NCI-H1092 (cell line): Measurements from ENCODE around the gene GRIP2.

ENCODE experiments used
- DNase-seq: peaks from one replicate; lab custom pipeline; 2025; lab: John Stamatoyannopoulos, UW

GRIP2 gene

DNA sequence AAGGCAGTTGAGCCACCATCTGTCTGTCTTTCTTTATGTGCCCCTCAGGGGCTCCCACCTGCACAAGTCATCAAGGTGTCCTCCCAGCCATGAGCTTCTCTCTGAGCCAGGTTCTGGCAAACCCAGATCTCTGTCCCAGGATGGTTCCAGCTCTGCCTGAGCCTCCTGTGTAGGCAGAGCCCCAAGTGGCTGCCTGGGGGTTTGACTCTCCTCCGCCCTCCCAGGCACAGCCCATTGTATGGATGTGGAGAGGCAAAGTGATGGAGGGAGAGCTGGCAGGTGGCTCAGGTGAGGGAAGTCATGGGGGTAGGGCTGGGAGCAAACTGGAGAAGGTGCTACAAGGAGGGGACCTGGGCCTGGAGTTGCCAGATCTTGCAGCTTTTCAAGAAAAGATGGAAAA is 56.9 kb downstream of the GRIP2 start:
- DNase-seq, result no peak

DNA sequence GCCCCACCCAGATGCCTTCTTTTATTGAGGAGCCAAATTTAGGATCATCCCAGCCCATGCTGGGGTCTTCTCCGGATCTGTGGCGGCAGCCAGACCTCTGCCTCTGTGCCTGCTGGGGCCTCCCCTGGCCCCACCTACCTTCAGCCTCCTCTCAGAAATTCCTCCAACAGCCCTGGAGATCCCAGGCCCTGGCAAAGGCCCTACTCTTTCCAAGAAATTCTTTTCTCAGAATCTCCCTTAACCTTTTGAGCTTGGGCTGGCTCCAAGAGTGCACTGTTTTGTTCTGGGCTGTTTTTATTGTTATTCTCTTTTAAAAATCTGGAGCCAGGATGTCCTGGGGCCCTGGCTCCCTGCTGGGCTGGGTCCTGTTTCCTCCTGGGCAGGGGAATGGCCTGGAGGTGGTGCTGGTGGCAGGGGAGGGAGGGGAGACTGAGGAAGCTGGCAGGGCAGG is 57.8 kb downstream of the GRIP2 start:
- DNase-seq, result no peak

DNA sequence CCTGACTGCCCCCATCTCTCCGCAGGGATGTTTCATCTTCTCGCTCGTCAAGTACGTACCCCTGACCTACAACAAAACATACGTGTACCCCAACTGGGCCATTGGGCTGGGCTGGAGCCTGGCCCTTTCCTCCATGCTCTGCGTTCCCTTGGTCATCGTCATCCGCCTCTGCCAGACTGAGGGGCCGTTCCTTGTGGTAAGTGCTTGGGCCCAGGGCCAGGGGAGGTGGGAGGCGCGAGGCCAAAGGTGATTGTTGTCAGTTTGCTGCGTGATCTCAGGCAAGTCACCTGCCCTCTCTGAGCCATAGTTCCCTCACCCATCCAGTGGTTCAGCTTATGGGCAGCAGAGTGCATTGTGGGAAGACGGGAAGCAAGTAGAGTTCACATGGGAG is 58.5 kb downstream of the GRIP2 start:
- no peak for DNase-seq

DNA sequence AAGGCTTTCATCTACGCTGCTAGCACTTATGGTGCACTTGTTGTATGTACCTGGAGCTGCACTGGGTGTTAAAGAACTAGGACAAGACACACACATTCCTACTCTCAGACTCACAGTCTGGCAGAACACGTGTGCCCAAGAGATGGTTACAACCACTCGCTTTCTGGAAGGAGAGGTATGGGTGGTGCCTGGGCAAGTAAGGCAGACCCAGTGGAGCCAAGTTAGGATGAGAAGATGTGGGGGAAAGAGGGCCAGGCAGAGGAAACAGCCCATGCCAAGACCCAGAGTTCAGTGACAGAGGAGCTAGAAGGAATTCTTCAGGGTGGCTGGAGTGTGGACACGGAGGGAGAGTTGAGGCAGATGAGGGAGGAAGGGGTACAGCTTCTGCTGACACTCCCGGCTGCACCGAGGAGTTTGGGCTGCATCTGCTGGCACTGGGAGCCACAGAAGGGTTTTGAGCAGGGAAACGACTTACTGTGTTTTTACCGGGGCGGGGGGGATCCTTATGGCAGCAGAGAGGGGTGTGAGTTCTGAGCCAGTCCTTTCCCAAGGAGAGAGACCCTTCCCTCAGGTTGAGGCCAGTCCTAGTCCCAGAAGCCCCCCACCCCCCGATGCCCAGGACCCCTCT is 59.0 kb downstream of the GRIP2 start:
- no peak for DNase-seq

DNA sequence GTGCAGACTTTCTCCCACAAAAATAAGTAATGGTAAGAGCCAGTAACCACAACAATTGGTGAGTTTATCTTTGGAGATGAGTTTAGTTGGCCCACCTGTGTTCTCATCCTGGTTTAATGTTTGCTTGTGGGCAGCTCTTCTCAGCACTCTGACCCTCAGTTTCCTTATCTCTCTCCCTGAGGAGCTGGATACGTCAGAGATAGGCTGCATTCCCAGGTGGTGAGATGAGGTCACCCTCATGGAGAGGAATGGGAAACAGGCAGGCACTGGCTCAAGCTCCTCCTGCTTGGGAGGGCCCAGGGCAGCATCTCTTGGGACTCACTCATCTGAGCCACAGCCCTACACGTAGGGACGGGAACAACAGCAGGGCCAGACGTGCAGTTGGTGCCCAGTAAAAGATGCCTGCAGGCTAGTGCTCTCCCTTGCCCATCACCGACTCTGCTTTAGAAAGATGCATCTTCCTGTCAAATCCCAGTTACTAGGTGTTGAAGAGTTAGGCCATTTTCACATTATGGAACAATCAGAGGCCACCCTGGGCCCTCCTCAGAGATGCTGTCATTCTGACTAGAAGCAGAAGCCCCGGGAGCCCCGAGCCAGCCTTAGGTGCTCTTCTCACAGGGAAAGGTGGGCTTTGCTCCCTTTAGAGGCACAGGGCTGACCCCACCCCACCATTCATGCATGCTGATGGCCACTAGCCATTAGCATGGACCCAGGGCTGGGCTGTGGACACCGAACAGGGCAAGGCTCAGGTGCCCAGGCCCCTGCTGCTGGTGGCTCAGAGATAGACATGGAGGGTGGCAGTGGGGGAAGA is 59.7 kb downstream of the GRIP2 start:
- no peak for DNase-seq

DNA sequence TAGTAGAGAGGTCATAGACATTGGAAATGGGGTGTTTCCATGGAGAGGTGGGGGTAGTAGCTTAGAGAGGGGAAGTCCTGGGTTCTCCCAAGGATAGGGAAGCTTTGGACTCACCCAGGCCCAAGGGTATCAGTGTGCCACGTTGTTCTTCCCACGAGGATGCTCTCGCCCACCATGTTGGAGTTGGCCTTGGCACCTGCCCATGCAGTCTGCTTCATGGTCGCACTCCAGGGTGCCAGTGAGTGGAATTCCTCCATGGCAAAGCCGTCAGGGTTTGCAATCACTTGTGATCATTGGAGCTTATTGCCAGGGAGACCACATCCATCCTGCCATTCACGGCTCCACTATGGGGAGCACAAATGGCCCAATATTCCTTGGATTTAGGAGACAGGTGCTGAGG is 60.6 kb downstream of the GRIP2 start:
- DNase-seq, result no peak

DNA sequence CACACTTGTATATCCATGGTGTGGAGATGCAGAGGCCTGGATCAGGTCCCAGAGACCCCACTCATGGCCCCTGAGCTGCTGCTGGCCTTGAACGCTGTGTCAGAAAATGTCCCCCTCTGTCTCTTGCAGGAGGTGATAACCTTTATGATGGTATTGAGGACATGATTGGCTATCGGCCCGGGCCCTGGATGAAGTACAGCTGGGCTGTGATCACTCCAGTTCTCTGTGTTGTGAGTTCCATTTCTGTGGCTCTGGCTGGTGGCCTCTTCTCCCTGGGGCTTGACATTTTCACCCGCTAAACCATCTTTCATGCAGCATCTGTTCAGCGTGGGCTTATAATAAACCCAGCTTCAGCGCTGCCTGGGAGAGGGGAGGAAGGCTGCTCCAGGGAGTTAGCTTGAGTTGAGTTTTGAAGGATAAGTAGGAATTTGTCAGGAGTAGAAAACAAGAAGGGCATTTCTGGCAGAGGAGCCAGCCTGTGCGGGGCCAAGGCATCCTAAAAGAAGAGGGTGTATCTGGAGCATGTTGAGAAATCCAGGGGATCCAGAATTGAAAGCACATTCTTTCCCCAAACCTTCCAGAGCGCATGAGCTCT is 61.1 kb downstream of the GRIP2 start:
- no peak for DNase-seq

DNA sequence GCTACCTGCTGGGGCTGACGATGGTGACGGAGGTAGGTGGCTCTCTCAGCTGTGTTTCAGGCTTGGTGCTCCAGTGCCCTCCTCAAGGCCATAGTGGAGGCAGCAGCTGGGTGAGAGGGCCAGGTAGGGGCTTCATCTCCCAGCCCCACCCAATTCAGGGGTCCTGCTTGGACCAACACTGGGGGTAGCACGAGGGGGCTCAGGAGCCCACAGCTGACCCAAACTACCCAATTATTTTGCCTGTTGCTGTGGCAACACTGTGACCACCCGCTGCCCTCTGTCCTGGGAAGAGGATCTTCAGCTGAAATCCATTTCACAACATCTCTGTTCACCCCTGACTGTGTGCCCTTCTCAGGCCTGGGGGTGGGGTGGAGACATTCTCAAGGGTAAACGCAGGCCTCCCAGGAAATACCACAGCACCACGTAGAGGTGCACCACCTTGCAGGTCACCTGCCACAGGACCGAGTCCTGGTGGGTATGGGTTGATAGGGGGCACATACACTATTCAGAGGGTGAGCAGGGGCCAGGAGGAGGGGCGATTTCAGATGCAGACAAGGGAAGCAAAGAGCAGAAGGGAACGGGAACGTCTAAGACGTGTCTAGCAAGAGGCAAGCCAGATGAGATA is 62.7 kb downstream of the GRIP2 start:
- DNase-seq, result no peak

DNA sequence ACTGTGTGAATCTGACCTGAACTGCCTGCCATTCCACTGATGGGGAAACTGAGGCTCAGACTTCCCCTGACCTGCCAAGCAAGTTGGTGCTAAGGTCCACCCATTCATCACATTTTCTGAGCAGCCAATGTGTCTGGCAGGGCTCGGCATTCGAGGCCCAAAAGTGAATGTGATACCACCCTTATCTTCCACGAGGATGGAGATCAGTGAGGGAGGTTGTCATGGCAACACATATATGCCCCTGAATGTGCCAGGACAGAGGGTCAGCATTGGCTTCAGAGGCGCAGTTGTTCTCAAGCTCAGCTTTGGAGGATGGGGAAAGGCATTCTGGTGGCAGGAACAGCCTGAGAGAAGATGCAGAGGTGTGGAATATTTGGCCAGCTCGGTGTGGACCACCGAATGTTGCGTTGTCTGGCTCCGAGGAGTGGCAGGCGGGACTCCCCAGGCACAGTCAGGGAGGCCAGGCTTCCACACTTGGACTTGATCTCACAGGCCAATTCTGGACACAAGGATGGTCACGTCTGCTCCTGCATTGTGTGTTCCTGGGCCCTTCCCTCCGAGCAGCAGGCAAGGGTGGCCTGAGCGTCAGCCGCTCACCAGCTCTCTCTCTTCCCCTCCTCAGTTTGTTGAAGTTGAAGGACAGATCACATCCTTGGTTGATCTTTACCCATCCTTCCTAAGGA is 63.4 kb downstream of the GRIP2 start:
- no peak for DNase-seq

DNA sequence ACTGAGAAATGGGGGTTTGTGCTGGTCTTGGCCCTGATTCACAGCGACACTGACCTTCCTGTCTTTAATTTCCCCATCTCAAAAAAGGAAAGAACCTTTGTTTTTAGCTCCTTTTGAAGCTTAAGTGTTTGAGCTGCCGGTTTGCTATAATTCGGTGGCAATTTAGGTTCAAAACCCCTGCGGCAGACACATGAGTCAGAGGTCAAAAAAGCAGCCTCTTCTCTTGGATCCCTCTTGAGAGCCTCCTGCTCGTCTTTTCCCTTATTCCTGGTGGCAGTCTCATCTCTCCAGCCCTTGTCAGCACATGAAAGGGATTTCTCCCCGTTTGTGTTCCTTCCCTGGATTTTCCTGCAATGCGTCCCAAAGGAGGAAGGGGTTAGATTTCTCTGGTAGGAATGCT is 64.5 kb downstream of the GRIP2 start:
- no peak for DNase-seq

DNA sequence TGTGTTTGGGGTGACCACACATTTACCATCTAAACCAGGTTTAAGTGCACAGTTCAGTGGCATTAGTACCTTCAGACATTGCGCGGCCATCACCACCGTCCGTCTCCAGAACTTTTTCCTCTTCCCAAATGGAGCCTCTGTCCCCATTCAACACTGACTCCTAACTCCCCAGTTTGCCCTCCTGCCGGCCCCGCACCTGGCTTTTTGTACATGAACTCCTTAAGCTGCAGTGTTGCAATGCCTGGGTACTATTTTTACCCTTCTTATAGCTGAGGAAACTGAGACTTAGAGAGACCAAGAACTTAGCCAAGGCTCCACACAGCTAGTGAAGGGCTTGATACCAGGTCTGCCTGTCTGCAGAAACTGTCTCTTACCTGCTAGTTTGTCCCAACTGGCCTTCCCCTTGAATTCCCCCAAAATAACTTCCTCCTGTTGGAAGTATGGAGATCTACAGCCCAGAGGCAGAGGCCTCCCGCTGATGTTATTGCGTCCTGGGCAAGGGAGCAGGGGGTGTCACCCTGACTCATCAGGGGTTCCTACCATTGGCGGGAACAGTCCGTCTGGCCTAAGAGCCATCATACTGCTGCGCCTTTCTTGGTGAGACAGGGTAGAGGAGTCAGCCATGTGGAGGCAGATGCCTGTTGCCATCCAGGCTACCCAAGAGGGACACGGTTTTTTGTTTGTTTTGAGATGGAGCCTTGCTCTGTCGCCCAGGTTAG is 65.6 kb downstream of the GRIP2 start:
- DNase-seq, result no peak

DNA sequence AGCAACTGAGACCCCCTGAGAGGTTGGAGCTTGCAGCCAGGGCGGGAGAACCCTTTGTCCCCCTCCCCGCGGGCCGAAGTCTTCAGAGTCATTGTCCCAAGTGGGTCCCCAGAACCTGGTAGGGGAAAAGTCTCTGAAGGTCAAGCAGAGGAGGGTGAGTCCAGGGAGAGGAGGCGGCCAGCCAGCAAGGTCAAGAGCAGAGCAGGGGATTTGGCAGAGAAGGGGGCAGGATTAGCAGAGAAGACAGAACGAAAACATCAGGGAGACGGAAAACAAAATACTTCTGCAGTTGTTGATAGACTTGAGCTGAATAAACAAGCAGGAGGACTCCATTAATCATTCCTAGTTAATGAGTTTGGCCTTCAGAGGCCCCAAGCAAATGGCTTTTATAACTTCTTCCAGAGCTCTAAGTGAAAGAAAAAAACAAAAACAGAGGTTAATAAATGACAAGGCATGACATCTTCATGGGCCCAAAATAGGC is 66.7 kb downstream of the GRIP2 start:
- no peak for DNase-seq

DNA sequence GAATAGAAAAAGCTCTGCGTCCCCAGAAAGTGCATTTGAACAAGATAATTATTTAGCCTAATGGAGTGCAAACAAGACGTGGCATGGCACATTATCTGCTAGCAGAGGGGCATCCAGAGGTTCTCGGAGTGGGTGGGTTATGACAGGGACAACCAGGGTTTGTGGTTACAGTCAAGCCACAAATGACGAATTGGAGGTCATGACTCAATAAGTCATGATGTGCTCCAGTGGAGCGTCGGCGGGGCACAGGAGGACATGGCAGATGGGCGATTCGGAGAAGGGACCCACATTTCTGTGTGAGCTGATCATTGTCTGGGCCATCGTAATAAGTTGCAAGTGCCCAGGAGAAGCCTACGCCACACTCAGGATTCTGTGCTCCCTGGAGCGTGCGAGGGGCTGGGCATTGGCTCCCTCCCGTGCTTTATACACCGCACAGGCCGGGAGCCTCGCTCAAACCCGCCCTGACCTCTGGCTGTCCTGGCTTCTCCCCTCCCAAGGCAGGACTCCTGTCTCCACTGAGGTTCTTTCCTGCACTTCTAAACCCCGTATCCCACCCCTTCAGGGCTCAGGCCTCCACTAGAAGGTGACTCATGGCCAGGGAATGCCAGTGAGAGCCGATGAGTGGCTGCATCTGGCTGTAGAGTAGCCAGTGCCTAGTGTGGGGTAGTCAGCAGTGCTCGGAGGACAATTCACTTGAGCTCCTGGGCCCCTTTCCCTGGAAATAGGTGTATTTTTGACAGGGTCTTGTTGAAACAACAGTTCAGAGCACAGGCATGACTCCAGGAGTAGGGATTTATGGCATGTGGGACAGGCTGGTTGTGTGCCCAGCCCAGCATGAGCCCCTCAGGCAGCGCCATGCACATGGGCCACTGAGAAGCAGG is 67.4 kb downstream of the GRIP2 start:
- no peak for DNase-seq

DNA sequence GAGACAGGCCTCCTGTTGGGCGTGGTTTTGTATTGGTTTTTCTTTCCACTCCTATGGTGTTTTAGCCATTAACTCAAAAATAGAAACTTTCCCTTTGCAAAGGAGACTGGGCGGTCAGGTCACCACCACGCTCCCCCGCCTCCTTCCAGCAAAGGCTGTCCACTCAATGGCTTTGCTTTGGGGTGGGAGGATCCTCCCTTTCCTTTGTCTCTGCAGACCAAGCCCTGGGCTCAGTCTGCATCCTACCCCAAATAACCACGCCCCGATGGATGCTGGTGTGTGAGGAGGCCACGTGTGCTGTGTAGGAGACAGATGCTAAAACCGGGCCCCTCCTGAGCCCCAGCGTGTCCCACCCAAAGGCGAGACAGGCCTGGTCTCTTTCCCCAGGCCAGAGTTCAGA is 68.5 kb downstream of the GRIP2 start:
- no peak for DNase-seq

DNA sequence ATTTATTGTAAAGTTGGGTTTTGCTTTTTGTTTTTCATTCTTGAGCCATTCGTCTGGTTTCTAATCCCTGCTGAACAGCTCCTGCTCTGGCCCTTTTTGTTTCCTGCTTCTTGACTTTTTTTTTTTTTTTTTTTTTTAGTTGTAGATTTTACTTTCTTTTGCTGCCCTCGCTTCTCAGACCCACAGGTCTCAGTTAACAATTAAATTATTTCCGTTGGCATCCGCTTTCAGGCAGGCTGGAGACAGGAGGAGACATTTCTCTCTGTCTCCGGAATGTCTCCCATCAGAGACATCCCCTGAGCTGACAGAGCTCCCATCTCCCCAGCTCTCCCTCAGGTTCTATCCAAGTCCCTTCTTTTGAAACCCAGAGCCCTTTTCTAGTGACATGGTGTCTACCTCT is 69.1 kb downstream of the GRIP2 start:
- DNase-seq, result no peak

DNA sequence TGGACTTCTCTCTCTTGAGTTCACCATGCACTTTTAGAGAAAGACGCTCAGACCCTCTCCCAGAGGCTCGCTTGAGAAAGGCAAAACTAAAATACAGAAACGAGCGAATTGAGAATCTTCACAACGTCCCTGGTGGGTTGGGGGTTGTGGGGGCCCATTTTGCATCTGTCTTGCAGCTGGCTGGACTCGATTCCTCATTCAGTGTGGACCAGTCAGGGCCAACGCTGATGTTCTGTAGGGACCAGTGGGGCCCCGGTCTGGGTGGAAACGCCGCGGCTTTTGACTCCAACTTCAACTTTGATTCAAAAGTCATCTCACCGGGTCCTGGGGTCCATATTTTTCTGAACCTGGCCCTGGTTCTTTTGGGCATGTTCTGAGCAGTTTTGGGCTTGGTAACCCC is 69.7 kb downstream of the GRIP2 start:
- DNase-seq, result no peak

DNA sequence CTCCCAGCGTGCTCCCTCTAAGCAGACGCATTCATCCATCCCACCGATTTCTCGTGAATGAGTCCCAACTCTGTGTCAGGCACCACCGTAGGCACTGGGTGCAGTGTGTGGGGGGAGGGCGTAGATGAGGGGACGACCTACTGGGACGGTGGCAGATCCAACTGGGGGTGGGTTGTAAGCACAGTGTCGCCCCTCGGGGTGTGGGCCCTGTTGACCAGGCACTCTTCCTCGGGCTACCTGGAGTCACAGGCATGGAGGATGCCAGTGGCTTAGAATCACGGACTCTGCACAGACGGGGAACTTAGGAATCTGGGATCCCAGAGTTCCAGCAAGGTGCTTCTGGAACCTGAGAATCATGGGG is 71.5 kb downstream of the GRIP2 start:
- DNase-seq, result no peak

DNA sequence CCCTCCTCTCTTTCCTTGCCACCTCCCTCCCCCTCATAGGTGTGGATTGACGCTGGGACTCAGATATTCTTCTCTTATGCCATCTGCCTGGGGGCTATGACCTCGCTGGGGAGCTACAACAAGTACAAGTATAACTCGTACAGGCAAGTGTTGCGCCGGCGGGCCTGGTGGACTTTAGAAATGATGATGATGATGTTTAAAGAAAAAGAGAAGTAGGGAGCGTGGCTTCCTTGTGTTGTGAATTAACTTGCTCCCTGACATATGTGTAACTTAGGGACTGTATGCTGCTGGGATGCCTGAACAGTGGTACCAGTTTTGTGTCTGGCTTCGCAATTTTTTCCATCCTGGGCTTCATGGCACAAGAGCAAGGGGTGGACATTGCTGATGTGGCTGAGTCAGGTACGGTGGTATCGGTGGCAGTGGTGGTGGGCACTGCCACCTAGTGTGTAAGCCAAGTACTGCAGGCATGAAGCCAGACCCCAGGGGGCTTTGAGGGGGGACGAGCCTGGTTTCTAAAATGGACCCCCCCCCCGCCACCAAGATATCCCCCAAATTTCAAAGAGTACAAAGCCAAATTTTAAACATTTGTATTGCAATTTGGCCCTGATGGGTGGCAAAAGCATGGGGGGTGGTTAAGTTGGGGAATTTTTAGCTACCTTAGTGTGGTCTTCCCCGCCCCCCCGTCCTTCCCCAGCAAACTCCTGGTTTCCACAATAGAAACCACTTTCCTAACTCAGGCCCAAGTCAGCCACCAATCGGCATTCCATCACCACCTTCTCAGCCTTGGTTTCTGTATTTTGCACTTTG is 72.1 kb downstream of the GRIP2 start:
- DNase-seq, result no peak

DNA sequence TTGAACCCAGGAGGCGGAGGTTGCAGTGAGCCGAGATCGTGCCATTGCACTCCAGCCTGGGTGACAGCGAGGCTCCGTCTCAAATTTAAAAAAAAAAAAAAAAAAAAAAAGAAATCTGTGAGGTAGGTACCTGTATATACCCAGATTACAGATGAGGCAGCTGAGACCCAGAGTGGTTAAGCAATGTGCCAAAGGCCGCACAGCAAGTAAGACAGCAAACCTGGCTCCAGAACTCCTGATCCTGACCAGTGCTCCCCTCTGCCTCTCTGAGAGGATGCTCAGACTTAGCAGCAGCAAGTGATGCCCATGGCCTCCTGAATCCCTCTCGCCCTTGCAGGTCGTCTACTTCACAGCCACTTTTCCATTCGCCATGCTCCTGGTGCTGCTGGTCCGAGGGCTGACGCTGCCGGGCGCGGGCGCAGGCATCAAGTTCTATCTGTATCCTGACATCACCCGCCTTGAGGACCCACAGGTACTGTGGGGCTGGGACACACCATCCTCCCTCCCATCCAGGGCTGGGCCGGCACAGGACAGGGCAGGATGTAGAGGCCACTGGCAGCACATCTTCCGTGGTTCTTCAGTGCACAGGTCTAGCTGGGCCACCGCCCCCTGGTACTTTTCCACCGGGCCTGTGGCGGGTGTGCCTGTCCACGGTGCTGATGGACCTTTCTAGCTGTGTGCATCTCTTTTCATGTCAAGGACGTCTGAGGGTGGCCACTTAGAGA is 73.8 kb downstream of the GRIP2 start:
- no peak for DNase-seq
